Umbilical cord (tissue), 2 donors: ENCODE results near the gene DUOXA1. TPM values are rescaled to one million over a fixed set of nuclear protein-coding genes. Genes with fewer than 3 reads are reported as not detected.

Experiments
- DNase-seq: peaks from one replicate; pipeline ENCODE4 v3.0.0-alpha.2; 2015; ENCODE audit warnings: low spot score
- total RNA-seq: library from RNA; depleted of rRNA; stranded (reverse); fragments of >200 nt; gene quantifications from one replicate; pipeline ENCODE4 v1.2.3, GENCODE V29; 2014; ENCODE audit warnings: low replicate concordance; ENCODE audit not compliant: insufficient read depth

Gene DUOXA1
- total RNA-seq, 1 donor from 2014 or later: 3.1 TPM

- DNase-seq: no peak
Measured at GRCh38 chr15:45133561-45133920, 3.9 kb upstream of the DUOXA1 start.

- no peak for DNase-seq
Measured at GRCh38 chr15:45132844-45133560, 3.3 kb upstream of the DUOXA1 start.

GRCh38 chr15:45131510-45131909 is 1.8 kb upstream of the DUOXA1 start:
- no peak for DNase-seq

- no peak for DNase-seq
Measured at GRCh38 chr15:45130291-45131000, 767 bp upstream of the DUOXA1 start.

GRCh38 chr15:45128971-45129639 is 574 bp downstream of the DUOXA1 start:
- peak; percentile 11 for DNase-seq

- no peak for DNase-seq
Measured at GRCh38 chr15:45126535-45127158, 3.0 kb downstream of the DUOXA1 start.

GRCh38 chr15:45123397-45123796 is 6.3 kb downstream of the DUOXA1 start:
- DNase-seq: no peak

GRCh38 chr15:45122719-45123118 is 7.0 kb downstream of the DUOXA1 start:
- no peak for DNase-seq

GRCh38 chr15:45121706-45122417 is 7.8 kb downstream of the DUOXA1 start:
- DNase-seq: peak; percentile 47

GRCh38 chr15:45121020-45121419 is 8.7 kb downstream of the DUOXA1 start:
- DNase-seq: no peak

GRCh38 chr15:45120081-45120972 is 9.4 kb downstream of the DUOXA1 start:
- no peak for DNase-seq

GRCh38 chr15:45118996-45119395 is 10.7 kb downstream of the DUOXA1 start:
- DNase-seq: no peak

GRCh38 chr15:45118131-45118588 is 11.5 kb downstream of the DUOXA1 start:
- peak; percentile 96 for DNase-seq

GRCh38 chr15:45117308-45118130 is 12.2 kb downstream of the DUOXA1 start:
- no peak for DNase-seq

GRCh38 chr15:45116482-45117307 is 13.0 kb downstream of the DUOXA1 start:
- no peak for DNase-seq

GRCh38 chr15:45116006-45116481 is 13.6 kb downstream of the DUOXA1 start:
- no peak for DNase-seq

- no peak for DNase-seq
Measured at GRCh38 chr15:45115312-45115820, 14.3 kb downstream of the DUOXA1 start.

- DNase-seq: no peak
Measured at GRCh38 chr15:45114751-45115085, 15.0 kb downstream of the DUOXA1 start.
